Sigmoid colon (tissue), 7 donors: ENCODE results near the gene PRKG1. TPM values are rescaled to one million over a fixed set of nuclear protein-coding genes. Genes with fewer than 3 reads are reported as not detected.

Experiments used
- DNase-seq: peaks from one replicate; pipeline ENCODE4 v3.0.0-alpha.2; 2019
- H3K27ac ChIP-seq, 4 donors: fragments of 200-600 bp; sonication (generic); one replicate each; pipeline ENCODE4 v1.5.1; 2016 to 2019; ENCODE audit warnings: mild to moderate bottlenecking in 1 of 4
- H3K27me3 ChIP-seq, 3 donors: fragments of 200-600 bp; sonication (generic); one replicate each; pipeline ENCODE4 v1.5.1; 2019; ENCODE audit warnings: mild to moderate bottlenecking in 1 of 3
- H3K36me3 ChIP-seq, 4 donors: fragments of 200-600 bp; sonication (generic); one replicate each; pipeline ENCODE4 v1.5.1; 2016 to 2019
- H3K4me1 ChIP-seq, 4 donors: fragments of 200-600 bp; sonication (generic); one replicate each; pipeline ENCODE4 v1.5.1; 2017 to 2019
- H3K4me3 ChIP-seq, 4 donors: fragments of 200-600 bp; sonication (generic); one replicate each; pipeline ENCODE4 v1.5.1; 2017 to 2019; ENCODE audit warnings: mild to moderate bottlenecking in 2 of 4, moderate library complexity in 1 of 4
- H3K9me3 ChIP-seq, 4 donors: fragments of 200-600 bp in 3 of 4; sonication (generic) in 3 of 4; one replicate each; pipeline versions ENCODE4 v1.5.1 to v1.6.1; 2013 to 2019
- EP300 ChIP-seq, 4 donors: sonication (generic); formaldehyde crosslinking; IDR thresholded peaks; one replicate each; pipeline ENCODE4 v1.6.1; 2017; ENCODE audit warnings: antibody characterized with exemption in 4 of 4
- POLR2A ChIP-seq, 2 donors: fragments of 450-650 bp; IDR thresholded peaks; one replicate each; pipeline ENCODE4 v1.6.1; 2016; ENCODE audit warnings: antibody characterized with exemption in 2 of 2, mild to moderate bottlenecking in 2 of 2, moderate library complexity in 2 of 2
- POLR2AphosphoS5 ChIP-seq, 4 donors: sonication (generic); formaldehyde crosslinking; IDR thresholded peaks; one replicate each; pipeline ENCODE4 v1.6.1; 2017; ENCODE audit warnings: antibody characterized with exemption in 4 of 4
- WGBS, 2 donors: extraction: QIAGEN DNeasy Blood & Tissue Kit; methylation state at CpG; one replicate each; pipeline ENCODE4 v1.1.7; 2013; 5-methylcytosine and 5-hydroxymethylcytosine counted together
- intact Hi-C: fragments of 100-400 bp; cut with DNase I; formaldehyde crosslinking; loops from one replicate; pipeline ENCODE4 v1.15.1; 2023
- polyA plus RNA-seq, 3 donors: library from polyadenylated mRNA; stranded (reverse); fragments of 200-250 nt; gene quantifications; one replicate each; pipeline ENCODE4 v1.2.3, GENCODE V29; 2013
- total RNA-seq, 4 donors: library from RNA; depleted of rRNA; stranded (reverse); fragments of >200 nt; gene quantifications; one replicate each; pipeline ENCODE4 v1.1.0, GENCODE V29; 2016
- TF ChIP-seq, protein P1 (sequence below), 4 experiments: fragments of 450-650 bp in 3 of 4; fragments of 200-600 bp in 1 of 4; IDR thresholded peaks; one replicate each; pipeline ENCODE4 v1.5.1; 2016 to 2019; ENCODE audit warnings: antibody characterized with exemption in 4 of 4, mild to moderate bottlenecking in 3 of 4, moderate library complexity in 2 of 4
- donor health status: healthy with polysubstance abuse.
- donor health status: Bipolar disorder and iron deficiency.
- donor health status: healthy.

Gene PRKG1
- total and polyA plus RNA-seq, 7 donors: 3.7 to 92.9 (median 60.2) TPM

DNA sequence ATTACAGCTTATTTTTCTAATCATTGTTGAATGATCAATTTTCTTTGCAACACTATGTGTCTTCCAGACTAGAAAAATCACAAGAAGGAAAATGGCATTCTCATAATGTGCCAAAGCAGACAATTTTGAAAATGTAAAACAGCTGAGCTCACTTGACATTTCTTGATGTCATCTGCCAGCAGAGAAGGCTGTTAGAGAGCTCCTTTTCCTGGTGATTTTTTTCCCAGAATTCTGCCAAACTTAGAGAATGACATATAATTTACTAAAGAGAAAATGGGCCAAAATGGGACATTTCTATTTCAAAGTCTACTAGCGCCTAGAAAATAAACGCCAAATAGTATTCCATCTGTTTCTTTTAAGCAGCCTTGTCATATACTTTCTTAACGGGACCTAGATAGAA, 714.0 kb downstream of the PRKG1 start:
- Histone ChIP-seq H3K4me1 (peaks cover 0 to 14% (median 12%) of the 10 kb centered on the region in 4 donors), H3K27ac (no peak overlapping the region), H3K36me3 (no peaks in the 10 kb centered on the region), H3K9me3 (no peaks in the 10 kb centered on the region), H3K27me3 (no peaks in the 10 kb centered on the region), H3K4me3 (no peak overlapping the region)
- intact Hi-C loops: loop anchor here (10.0 kb wide), 1 partner anchor 427 kb away; no protein-coding TSS in a partner anchor
- no peak for TF ChIP-seq POLR2AphosphoS5 (IDR thresholded peaks at IDR 0.05)
- no peak for TF ChIP-seq EP300 (IDR thresholded peaks at IDR 0.05)
- TF ChIP-seq POLR2A (IDR thresholded peaks at IDR 0.05): no peak
- TF ChIP-seq, protein P1, sequence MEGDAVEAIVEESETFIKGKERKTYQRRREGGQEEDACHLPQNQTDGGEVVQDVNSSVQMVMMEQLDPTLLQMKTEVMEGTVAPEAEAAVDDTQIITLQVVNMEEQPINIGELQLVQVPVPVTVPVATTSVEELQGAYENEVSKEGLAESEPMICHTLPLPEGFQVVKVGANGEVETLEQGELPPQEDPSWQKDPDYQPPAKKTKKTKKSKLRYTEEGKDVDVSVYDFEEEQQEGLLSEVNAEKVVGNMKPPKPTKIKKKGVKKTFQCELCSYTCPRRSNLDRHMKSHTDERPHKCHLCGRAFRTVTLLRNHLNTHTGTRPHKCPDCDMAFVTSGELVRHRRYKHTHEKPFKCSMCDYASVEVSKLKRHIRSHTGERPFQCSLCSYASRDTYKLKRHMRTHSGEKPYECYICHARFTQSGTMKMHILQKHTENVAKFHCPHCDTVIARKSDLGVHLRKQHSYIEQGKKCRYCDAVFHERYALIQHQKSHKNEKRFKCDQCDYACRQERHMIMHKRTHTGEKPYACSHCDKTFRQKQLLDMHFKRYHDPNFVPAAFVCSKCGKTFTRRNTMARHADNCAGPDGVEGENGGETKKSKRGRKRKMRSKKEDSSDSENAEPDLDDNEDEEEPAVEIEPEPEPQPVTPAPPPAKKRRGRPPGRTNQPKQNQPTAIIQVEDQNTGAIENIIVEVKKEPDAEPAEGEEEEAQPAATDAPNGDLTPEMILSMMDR (IDR thresholded peaks at IDR 0.05): no peak
- no peak for DNase-seq
- 77 to 90% methylated on average over 3 of the region's 3 CpGs for WGBS, 2 donors

DNA sequence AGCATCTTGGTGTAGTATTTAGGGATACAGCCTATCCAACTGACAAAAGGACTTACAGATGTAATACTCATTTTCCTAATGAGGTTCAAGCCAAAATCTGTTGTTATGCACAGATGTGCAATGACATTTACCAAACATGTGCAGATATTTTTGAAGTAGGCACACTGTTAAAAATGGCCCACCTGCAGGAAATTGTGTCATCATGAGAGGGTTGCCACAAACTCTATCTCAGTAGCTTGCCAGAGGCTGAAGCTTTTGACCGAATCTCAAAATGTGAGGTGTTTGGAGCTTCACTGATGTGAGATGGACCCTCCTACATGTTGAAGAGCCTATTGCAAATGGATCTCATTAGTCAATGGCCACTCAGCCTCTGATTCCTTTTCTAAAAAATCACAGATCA, 714.8 kb downstream of the PRKG1 start:
- H3K4me3 ChIP-seq: no peak overlapping the region
- no peak for DNase-seq
- H3K36me3 ChIP-seq: no peaks in the 10 kb centered on the region
- WGBS, 2 donors: 89 to 93% methylated on average over 1 of the region's 1 CpG
- H3K9me3 ChIP-seq: no peaks in the 10 kb centered on the region
- intact Hi-C loops: loop anchor here (10.0 kb wide), 1 partner anchor 426 kb away; no protein-coding TSS in a partner anchor
- H3K4me1 ChIP-seq: peaks cover 0 to 14% (median 12%) of the 10 kb centered on the region in 4 donors
- TF ChIP-seq POLR2A (IDR thresholded peaks at IDR 0.05) (no peak), POLR2AphosphoS5 (IDR thresholded peaks at IDR 0.05) (no peak), EP300 (IDR thresholded peaks at IDR 0.05) (no peak)
- TF ChIP-seq, protein P1 (IDR thresholded peaks at IDR 0.05): no peak
- no peaks in the 10 kb centered on the region for H3K27me3 ChIP-seq
- H3K27ac ChIP-seq: no peak overlapping the region

DNA sequence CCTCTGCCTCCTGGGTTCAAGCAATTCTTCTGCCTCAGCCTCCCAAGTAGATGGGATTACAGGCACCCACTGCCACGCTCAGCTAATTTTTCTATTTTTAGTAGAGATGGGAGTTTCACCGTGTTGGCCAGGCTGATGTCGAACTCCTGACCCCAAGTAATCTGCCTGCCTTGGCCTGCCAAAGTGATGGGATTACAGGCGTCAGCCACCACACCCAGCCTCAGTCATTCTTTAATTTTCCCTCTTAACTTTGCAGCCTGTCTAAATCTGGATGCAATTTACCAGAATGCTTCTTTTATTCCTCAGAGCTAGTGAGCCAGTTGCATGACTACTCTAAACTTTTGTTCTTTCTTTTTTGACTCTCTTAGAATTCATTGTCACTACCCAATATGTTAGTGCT, 715.6 kb downstream of the PRKG1 start:
- H3K27ac ChIP-seq: no peak overlapping the region
- intact Hi-C loops: loop anchor here (10.0 kb wide), 1 partner anchor 425 kb away; no protein-coding TSS in a partner anchor

DNA sequence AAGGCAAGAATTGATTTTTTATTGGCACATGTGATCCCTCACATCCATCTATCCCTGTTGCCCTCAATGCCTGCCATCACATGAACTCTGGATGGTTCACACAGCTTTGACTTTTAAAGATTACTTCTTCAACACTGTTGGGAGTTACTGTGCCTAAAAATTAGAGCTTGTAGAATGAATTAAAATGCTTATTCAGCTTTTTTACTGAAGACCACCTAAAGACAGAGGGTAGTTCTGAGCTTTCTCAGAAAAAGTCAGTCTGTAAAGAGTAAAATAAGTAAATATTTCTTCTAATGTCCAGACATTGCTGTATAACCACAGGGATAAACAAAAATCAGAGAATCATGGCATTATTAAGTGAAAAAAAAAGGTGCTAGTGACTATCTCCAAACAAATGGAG, 718.4 kb downstream of the PRKG1 start:
- intact Hi-C loops: no loop called here
- peaks cover 0 to 14% (median 12%) of the 10 kb centered on the region in 4 donors for H3K4me1 ChIP-seq
- H3K9me3 ChIP-seq: no peaks in the 10 kb centered on the region
- no peak for DNase-seq
- H3K27me3 ChIP-seq: no peaks in the 10 kb centered on the region
- H3K27ac ChIP-seq: no peak overlapping the region
- TF ChIP-seq EP300 (IDR thresholded peaks at IDR 0.05) (no peak), POLR2AphosphoS5 (IDR thresholded peaks at IDR 0.05) (no peak)
- H3K4me3 ChIP-seq: no peak overlapping the region
- no peaks in the 10 kb centered on the region for H3K36me3 ChIP-seq

More for the DNA sequence above, 715.6 kb downstream of the PRKG1 start:
- H3K36me3 ChIP-seq: no peaks in the 10 kb centered on the region
- peaks cover 0 to 14% (median 12%) of the 10 kb centered on the region in 4 donors for H3K4me1 ChIP-seq
- no peaks in the 10 kb centered on the region for H3K9me3 ChIP-seq
- DNase-seq: no peak
- no peaks in the 10 kb centered on the region for H3K27me3 ChIP-seq
- H3K4me3 ChIP-seq: no peak overlapping the region
- WGBS, 2 donors: 83% methylated on average over 4 of the region's 4 CpGs
- no peak for TF ChIP-seq POLR2A (IDR thresholded peaks at IDR 0.05)
- no peak for TF ChIP-seq POLR2AphosphoS5 (IDR thresholded peaks at IDR 0.05)
- TF ChIP-seq, protein P1 (IDR thresholded peaks at IDR 0.05): no peak
- TF ChIP-seq EP300 (IDR thresholded peaks at IDR 0.05): no peak

DNA sequence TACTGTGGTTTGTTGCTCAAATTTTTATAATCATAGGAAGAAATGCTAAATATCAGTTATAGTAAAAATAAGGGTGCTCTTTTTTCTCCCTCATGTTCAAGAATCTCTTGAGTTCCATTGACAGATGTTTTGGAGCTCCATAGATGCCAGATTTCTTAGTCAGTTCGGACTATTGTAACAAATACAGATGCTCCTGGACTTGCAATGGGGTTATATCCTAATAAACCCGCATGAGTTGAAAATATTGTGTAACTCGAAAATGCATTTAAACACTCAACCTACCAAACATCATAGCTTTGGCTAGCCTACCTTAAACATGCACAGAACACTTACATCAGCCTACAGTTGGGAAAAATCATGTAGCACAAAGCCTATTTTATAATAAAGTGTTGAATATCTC, 725.8 kb downstream of the PRKG1 start:
- Histone ChIP-seq H3K4me3 (no peak overlapping the region), H3K4me1 (peaks cover 0 to 23% (median 0%) of the 10 kb centered on the region in 4 donors), H3K9me3 (no peaks in the 10 kb centered on the region), H3K27me3 (no peaks in the 10 kb centered on the region), H3K27ac (no peak overlapping the region), H3K36me3 (no peaks in the 10 kb centered on the region)
- TF ChIP-seq EP300 (IDR thresholded peaks at IDR 0.05) (no peak), POLR2A (IDR thresholded peaks at IDR 0.05) (no peak), POLR2AphosphoS5 (IDR thresholded peaks at IDR 0.05) (no peak)
- TF ChIP-seq, protein P1 (IDR thresholded peaks at IDR 0.05): no peak
- WGBS, 2 donors: 88 to 89% methylated on average over 3 of the region's 3 CpGs
- no peak for DNase-seq
- intact Hi-C loops: loop anchor here (5.0 kb wide), 1 partner anchor 83 kb away; no protein-coding TSS in a partner anchor
